Activated T-cell treated with anti-CD3 and anti-CD28 coated beads, Interleukin-2, amount 50 U/mL, for 1 hour (primary cell): Measurements from ENCODE around the gene GLB1L2.

Experiments
- DNase-seq: peaks from one replicate; pipeline ENCODE4 v3.0.0-alpha.2; 2020

The GLB1L2 gene

GRCh38 chr11:134389464-134390180 is 57.8 kb downstream of the GLB1L2 start:
- no peak for DNase-seq

GRCh38 chr11:134390706-134391569 is 59.1 kb downstream of the GLB1L2 start:
- no peak for DNase-seq

GRCh38 chr11:134391656-134392055 is 59.9 kb downstream of the GLB1L2 start:
- DNase-seq, result no peak

- no peak for DNase-seq
Measured at GRCh38 chr11:134392953-134393615, 61.3 kb downstream of the GLB1L2 start.

- DNase-seq, result no peak
Measured at GRCh38 chr11:134393638-134394037, 61.9 kb downstream of the GLB1L2 start.

- DNase-seq, result no peak
Measured at GRCh38 chr11:134394311-134394710, 62.5 kb downstream of the GLB1L2 start.

GRCh38 chr11:134395002-134395401 is 63.2 kb downstream of the GLB1L2 start:
- no peak for DNase-seq

- no peak for DNase-seq
Measured at GRCh38 chr11:134397304-134398078, 65.7 kb downstream of the GLB1L2 start.

GRCh38 chr11:134398079-134398444 is 66.3 kb downstream of the GLB1L2 start:
- DNase-seq, result no peak

- DNase-seq, result no peak
Measured at GRCh38 chr11:134398644-134399292, 67.0 kb downstream of the GLB1L2 start.

GRCh38 chr11:134399293-134399654 is 67.5 kb downstream of the GLB1L2 start:
- no peak for DNase-seq

- no peak for DNase-seq
Measured at GRCh38 chr11:134399996-134400395, 68.2 kb downstream of the GLB1L2 start.

GRCh38 chr11:134401825-134402809 is 70.3 kb downstream of the GLB1L2 start:
- DNase-seq, result no peak

GRCh38 chr11:134402910-134403309 is 71.1 kb downstream of the GLB1L2 start:
- DNase-seq, result no peak

GRCh38 chr11:134404575-134405341 is 73.0 kb downstream of the GLB1L2 start:
- no peak for DNase-seq

GRCh38 chr11:134405436-134405835 is 73.6 kb downstream of the GLB1L2 start:
- DNase-seq, result no peak

- no peak for DNase-seq
Measured at GRCh38 chr11:134405841-134406240, 74.1 kb downstream of the GLB1L2 start.

GRCh38 chr11:134406264-134407185 is 74.7 kb downstream of the GLB1L2 start:
- DNase-seq, result no peak

- DNase-seq, result no peak
Measured at GRCh38 chr11:134407321-134407828, 75.6 kb downstream of the GLB1L2 start.
